Measurements from ENCODE around the gene SPCS2. TPM values are rescaled to one million over a fixed set of nuclear protein-coding genes. Genes with fewer than 3 reads are reported as not detected.
A peak's percentile ranks its signal among the peaks of the same experiment; 100 is the strongest.

SPCS2 gene
- total RNA-seq, 1 experiment from 2014 or later: 116 TPM

DNA sequence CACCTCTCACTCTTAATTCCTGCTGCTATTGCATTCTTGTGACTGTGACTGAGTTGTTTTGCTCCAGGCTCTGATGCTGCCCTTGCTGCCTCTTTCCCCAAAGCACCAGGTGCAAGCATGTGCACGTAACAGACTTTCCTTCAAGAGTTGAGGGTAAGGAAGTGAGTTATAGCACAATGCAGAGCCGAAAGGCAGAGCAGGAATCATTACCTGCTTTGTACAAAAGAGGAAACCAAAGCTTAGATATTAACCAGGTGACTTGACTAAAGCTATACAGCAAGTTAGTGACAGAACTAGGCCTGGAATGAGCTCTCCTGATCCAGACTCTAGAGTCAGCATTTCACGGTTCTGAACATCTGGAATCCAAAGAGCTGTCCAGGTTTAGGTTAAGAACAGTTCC lies 73.2 kb downstream of the SPCS2 start:
- ATAC-seq (no peak), DNase-seq (ENCODE audit: low spot score) (no peak)
- Mint-ChIP-seq H3K27me3 (ENCODE audit: low read depth) (peaks cover 4% of the 10 kb centered on the region), H3K27ac (no peak overlapping the region), H3K4me3 (no peak overlapping the region), H3K36me3 (peaks cover 31% of the 10 kb centered on the region), H3K4me1 (no peaks in the 10 kb centered on the region), H3K9me3 (peaks cover 34% of the 10 kb centered on the region)
- CTCF ChIA-PET: interaction anchor here (0.6 to 5.1 kb wide), 50 partner anchors 8 to 783 kb away, joined by 3 to 54 read pairs (median 5); partner anchors contain the start of genes NEU3, SLCO2B1, SPCS2 and TPBGL
- TF ChIP-seq TP53 (CRISPR knock-in tag; IDR thresholded peaks at IDR 0.05) (no peak), FOXP1 (CRISPR knock-in tag; IDR thresholded peaks at IDR 0.05; ENCODE audit: borderline replicate concordance) (no peak), IRF1 (CRISPR knock-in tag; IDR thresholded peaks at IDR 0.05) (no peak), ETV6 (CRISPR knock-in tag; IDR thresholded peaks at IDR 0.05) (no peak), ZBTB21 (CRISPR knock-in tag; IDR thresholded peaks at IDR 0.05; ENCODE audit: borderline replicate concordance) (no peak)
- POLR2A ChIA-PET: no interaction called here

GRCh38 chr11:75022759-75023396 lies 73.8 kb downstream of the SPCS2 start:
- Mint-ChIP-seq H3K4me1 (no peaks in the 10 kb centered on the region), H3K9me3 (peaks cover 30% of the 10 kb centered on the region), H3K36me3 (peaks cover 30% of the 10 kb centered on the region), H3K27ac (no peak overlapping the region), H3K27me3 (ENCODE audit: low read depth) (peaks cover 4% of the 10 kb centered on the region), H3K4me3 (no peak overlapping the region)
- ChIA-PET POLR2A (no interaction called here), CTCF (interaction anchor here (0.6 to 5.1 kb wide), 50 partner anchors 9 to 783 kb away, joined by 3 to 54 read pairs (median 5); partner anchors contain the start of genes NEU3, SLCO2B1, SPCS2 and TPBGL)
- peak; percentile 91 for DNase-seq (ENCODE audit: low spot score)
- peak; percentile 99 for ATAC-seq
- TF ChIP-seq, protein P1, sequence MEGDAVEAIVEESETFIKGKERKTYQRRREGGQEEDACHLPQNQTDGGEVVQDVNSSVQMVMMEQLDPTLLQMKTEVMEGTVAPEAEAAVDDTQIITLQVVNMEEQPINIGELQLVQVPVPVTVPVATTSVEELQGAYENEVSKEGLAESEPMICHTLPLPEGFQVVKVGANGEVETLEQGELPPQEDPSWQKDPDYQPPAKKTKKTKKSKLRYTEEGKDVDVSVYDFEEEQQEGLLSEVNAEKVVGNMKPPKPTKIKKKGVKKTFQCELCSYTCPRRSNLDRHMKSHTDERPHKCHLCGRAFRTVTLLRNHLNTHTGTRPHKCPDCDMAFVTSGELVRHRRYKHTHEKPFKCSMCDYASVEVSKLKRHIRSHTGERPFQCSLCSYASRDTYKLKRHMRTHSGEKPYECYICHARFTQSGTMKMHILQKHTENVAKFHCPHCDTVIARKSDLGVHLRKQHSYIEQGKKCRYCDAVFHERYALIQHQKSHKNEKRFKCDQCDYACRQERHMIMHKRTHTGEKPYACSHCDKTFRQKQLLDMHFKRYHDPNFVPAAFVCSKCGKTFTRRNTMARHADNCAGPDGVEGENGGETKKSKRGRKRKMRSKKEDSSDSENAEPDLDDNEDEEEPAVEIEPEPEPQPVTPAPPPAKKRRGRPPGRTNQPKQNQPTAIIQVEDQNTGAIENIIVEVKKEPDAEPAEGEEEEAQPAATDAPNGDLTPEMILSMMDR (IDR thresholded peaks at IDR 0.05): peak; percentile 97
- TF ChIP-seq ZBTB21 (CRISPR knock-in tag; IDR thresholded peaks at IDR 0.05; ENCODE audit: borderline replicate concordance): no peak

DNA sequence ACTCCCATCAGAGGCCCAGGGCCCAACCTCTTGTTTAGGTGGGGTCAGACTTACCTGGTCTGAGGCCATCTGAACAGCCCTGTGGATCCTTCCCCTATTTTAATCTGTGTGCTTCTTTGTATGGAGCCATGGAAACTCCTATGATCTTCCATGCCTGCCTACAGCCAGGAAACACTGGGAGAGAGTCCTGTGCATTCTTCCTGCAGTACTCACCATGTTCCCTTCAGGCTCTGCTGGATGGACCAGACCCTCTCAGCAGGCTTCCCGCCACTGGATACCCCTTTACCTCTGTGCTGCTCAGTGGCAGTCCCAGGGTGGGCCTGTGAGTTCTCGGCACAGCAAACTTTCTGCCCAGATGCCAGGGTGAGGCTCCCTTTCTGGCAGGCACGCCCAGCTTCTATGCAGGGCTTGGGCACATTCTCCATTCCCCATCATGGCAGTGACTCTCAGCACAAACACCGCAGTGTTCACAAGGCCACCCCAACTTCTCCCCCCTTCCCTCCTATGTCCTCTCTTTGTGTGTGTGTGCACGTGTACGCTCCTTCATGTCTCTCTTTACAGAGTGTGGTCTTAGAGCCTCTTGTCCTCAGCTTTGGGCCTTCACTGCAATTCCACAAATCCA lies 74.5 kb downstream of the SPCS2 start:
- POLR2A ChIA-PET: no interaction called here
- ATAC-seq: no peak
- TF ChIP-seq E2F5 (CRISPR knock-in tag; IDR thresholded peaks at IDR 0.05): no peak
- TF ChIP-seq, protein P2, sequence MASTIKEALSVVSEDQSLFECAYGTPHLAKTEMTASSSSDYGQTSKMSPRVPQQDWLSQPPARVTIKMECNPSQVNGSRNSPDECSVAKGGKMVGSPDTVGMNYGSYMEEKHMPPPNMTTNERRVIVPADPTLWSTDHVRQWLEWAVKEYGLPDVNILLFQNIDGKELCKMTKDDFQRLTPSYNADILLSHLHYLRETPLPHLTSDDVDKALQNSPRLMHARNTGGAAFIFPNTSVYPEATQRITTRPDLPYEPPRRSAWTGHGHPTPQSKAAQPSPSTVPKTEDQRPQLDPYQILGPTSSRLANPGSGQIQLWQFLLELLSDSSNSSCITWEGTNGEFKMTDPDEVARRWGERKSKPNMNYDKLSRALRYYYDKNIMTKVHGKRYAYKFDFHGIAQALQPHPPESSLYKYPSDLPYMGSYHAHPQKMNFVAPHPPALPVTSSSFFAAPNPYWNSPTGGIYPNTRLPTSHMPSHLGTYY (CRISPR knock-in tag; IDR thresholded peaks at IDR 0.05): no peak
- no peak for TF ChIP-seq TCF7 (CRISPR knock-in tag; IDR thresholded peaks at IDR 0.05; ENCODE audit: low read depth)
- no peak for TF ChIP-seq HMGXB4 (CRISPR knock-in tag; IDR thresholded peaks at IDR 0.05)
- TF ChIP-seq, protein P3, sequence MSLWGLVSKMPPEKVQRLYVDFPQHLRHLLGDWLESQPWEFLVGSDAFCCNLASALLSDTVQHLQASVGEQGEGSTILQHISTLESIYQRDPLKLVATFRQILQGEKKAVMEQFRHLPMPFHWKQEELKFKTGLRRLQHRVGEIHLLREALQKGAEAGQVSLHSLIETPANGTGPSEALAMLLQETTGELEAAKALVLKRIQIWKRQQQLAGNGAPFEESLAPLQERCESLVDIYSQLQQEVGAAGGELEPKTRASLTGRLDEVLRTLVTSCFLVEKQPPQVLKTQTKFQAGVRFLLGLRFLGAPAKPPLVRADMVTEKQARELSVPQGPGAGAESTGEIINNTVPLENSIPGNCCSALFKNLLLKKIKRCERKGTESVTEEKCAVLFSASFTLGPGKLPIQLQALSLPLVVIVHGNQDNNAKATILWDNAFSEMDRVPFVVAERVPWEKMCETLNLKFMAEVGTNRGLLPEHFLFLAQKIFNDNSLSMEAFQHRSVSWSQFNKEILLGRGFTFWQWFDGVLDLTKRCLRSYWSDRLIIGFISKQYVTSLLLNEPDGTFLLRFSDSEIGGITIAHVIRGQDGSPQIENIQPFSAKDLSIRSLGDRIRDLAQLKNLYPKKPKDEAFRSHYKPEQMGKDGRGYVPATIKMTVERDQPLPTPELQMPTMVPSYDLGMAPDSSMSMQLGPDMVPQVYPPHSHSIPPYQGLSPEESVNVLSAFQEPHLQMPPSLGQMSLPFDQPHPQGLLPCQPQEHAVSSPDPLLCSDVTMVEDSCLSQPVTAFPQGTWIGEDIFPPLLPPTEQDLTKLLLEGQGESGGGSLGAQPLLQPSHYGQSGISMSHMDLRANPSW (CRISPR knock-in tag; conservative IDR thresholded peaks at IDR 0.05; ENCODE audit: low read depth): no peak
- TF ChIP-seq OVOL2 (CRISPR knock-in tag; IDR thresholded peaks at IDR 0.05; ENCODE audit: borderline replicate concordance): no peak
- no peak for TF ChIP-seq EMX1 (CRISPR knock-in tag; IDR thresholded peaks at IDR 0.05)
- TF ChIP-seq CREM (CRISPR knock-in tag; IDR thresholded peaks at IDR 0.05): no peak
- TF ChIP-seq, protein P4, sequence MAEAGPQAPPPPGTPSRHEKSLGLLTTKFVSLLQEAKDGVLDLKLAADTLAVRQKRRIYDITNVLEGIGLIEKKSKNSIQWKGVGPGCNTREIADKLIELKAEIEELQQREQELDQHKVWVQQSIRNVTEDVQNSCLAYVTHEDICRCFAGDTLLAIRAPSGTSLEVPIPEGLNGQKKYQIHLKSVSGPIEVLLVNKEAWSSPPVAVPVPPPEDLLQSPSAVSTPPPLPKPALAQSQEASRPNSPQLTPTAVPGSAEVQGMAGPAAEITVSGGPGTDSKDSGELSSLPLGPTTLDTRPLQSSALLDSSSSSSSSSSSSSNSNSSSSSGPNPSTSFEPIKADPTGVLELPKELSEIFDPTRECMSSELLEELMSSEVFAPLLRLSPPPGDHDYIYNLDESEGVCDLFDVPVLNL (CRISPR knock-in tag; IDR thresholded peaks at IDR 0.05; ENCODE audit: borderline replicate concordance, low read depth): no peak
- no peak for TF ChIP-seq ZBTB21 (CRISPR knock-in tag; IDR thresholded peaks at IDR 0.05; ENCODE audit: borderline replicate concordance)
- no peak for TF ChIP-seq SOX15 (CRISPR knock-in tag; IDR thresholded peaks at IDR 0.05)
- no peak for TF ChIP-seq ELF4 (CRISPR knock-in tag; IDR thresholded peaks at IDR 0.05; ENCODE audit: low read depth)

More for the DNA sequence above, 74.5 kb downstream of the SPCS2 start:
- Mint-ChIP-seq H3K4me1 (no peaks in the 10 kb centered on the region), H3K27ac (0 out of 2 replicates have a peak overlapping the region, but pooled peaks have one; percentile 19), H3K4me3 (no peak overlapping the region), H3K9me3 (peaks cover 24% of the 10 kb centered on the region), H3K27me3 (ENCODE audit: low read depth) (peaks cover 4% of the 10 kb centered on the region), H3K36me3 (peaks cover 23% of the 10 kb centered on the region)
- DNase-seq (ENCODE audit: low spot score): no peak
- CTCF ChIA-PET: interaction anchor here (0.6 to 5.1 kb wide), 34 partner anchors 9 to 247 kb away, joined by 3 to 54 read pairs (median 6); partner anchors contain the start of genes NEU3, SPCS2 and XRRA1
